SK-N-SH (cell line): ENCODE data around the gene DPH7. TPM values are rescaled to one million over a fixed set of nuclear protein-coding genes. Genes with fewer than 3 reads are reported as not detected.

Source experiments
- CTCF ChIA-PET: fragments of 300-600, 350-600 bp; formaldehyde crosslinking; extraction: SDS; loops from one replicate; lab custom pipeline; 2021; lab: Yijun Ruan, JAX
- POLR2A ChIA-PET: fragments of 350-600 bp; sonication (Branson Sonifier 250); formaldehyde crosslinking; extraction: SDS; loops from one replicate; lab custom pipeline; 2020; ENCODE audit warnings: antibody characterized with exemption, inconsistent platforms; lab: Yijun Ruan, JAX
- DNase-seq: peaks from one replicate; pipeline ENCODE4 v3.0.0; 2012
- H2AFZ ChIP-seq: fragments of 200-600 bp; sonication (generic); 2 replicates; pipeline ENCODE4 v1.8.1; 2016; ENCODE audit warnings: antibody characterized with exemption, mild to moderate bottlenecking, low read depth
- H3F3A ChIP-seq: fragments of 200-600 bp; sonication (generic); replicated peaks from 2 replicates; pipeline ENCODE3; 2016; ENCODE audit warnings: antibody characterized with exemption, mild to moderate bottlenecking; ENCODE audit not compliant: insufficient read depth
- H3K27ac ChIP-seq, 2 experiments: fragments of 200-500 bp in 1 of 2; fragments of 200-600 bp in 1 of 2; sonication (Bioruptor generic) in 1 of 2; sonication (generic), shearing (Covaris generic) in 1 of 2; 2 replicates each; pipeline versions ENCODE4 v1.5.1 to v1.6.1; 2014 to 2016; ENCODE audit warnings: low read depth in 2 of 2, inconsistent platforms in 1 of 2, low read length in 1 of 2, mild to moderate bottlenecking in 1 of 2, mixed read lengths in 1 of 2
- H3K27me3 ChIP-seq: fragments of 200-600 bp; sonication (generic), shearing (Covaris generic); 2 replicates; pipeline ENCODE4 v1.6.1; 2016; ENCODE audit warnings: mixed run types; ENCODE audit not compliant: insufficient read depth
- H3K36me3 ChIP-seq, 2 experiments: fragments of 200-500 bp in 1 of 2; fragments of 200-600 bp in 1 of 2; sonication (Bioruptor generic) in 1 of 2; sonication (generic) in 1 of 2; replicated peaks in 1 of 2; 2 replicates each; pipeline versions ENCODE3 to v1.5.1; 2014 to 2016; ENCODE audit warnings: low read length in 1 of 2, mild to moderate bottlenecking in 1 of 2; ENCODE audit not compliant: insufficient read depth in 2 of 2, control insufficient read depth in 1 of 2
- H3K4me1 ChIP-seq, 2 experiments: fragments of 200-500 bp in 1 of 2; fragments of 200-600 bp in 1 of 2; sonication (Bioruptor generic) in 1 of 2; sonication (generic), shearing (Covaris generic) in 1 of 2; 2 replicates each; pipeline versions ENCODE4 v1.5.1 to v1.6.1; 2014 to 2016; ENCODE audit warnings: low read depth in 1 of 2, low read length in 1 of 2, mixed run types in 1 of 2; ENCODE audit not compliant: insufficient read depth in 2 of 2, control insufficient read depth in 1 of 2
- H3K4me2 ChIP-seq: fragments of 200-600 bp; sonication (generic), shearing (Covaris generic); 2 replicates; pipeline ENCODE4 v1.6.1; 2017; ENCODE audit warnings: mixed run types
- H3K4me3 ChIP-seq, 2 experiments: fragments of 200-500 bp in 1 of 2; fragments of 200-600 bp in 1 of 2; sonication (Bioruptor generic) in 1 of 2; sonication (generic), shearing (Covaris generic) in 1 of 2; 2 replicates each; pipeline versions ENCODE4 v1.5.1 to v1.8.1; 2014 to 2016; ENCODE audit warnings: low read depth in 2 of 2, inconsistent platforms in 1 of 2, low read length in 1 of 2, mild to moderate bottlenecking in 1 of 2, mixed read lengths in 1 of 2, moderate library complexity in 1 of 2
- H3K79me2 ChIP-seq: fragments of 200-600 bp; sonication (generic); 2 replicates; pipeline ENCODE4 v1.8.1; 2017; ENCODE audit warnings: mild to moderate bottlenecking; ENCODE audit not compliant: insufficient read depth
- H3K9ac ChIP-seq: fragments of 200-600 bp; sonication (generic); 2 replicates; pipeline ENCODE4 v1.6.1; 2017; ENCODE audit warnings: mixed run types
- H3K9me2 ChIP-seq: fragments of 200-600 bp; sonication (generic); 2 replicates; pipeline ENCODE4 v1.6.1; 2017; ENCODE audit warnings: mixed run types
- H3K9me3 ChIP-seq: fragments of 200-600 bp; sonication (generic); 2 replicates; pipeline ENCODE4 v1.6.1; 2017; ENCODE audit warnings: mixed run types, mild to moderate bottlenecking, moderate library complexity
- H4K20me1 ChIP-seq: fragments of 200-600 bp; sonication (generic); 2 replicates; pipeline ENCODE4 v1.6.1; 2017; ENCODE audit warnings: mild to moderate bottlenecking, mixed run types; ENCODE audit not compliant: insufficient read depth
- CHD2 ChIP-seq: fragments of 150-350 bp; IDR thresholded peaks from 2 replicates; pipeline ENCODE4 v1.6.1; 2018; ENCODE audit warnings: low read length; ENCODE audit not compliant: partially characterized antibody
- ELF1 ChIP-seq: IDR thresholded peaks from 2 replicates; pipeline ENCODE4 v1.4.0; 2012
- FOSL2 ChIP-seq: IDR thresholded peaks from 2 replicates; pipeline ENCODE4 v1.4.0; 2012; ENCODE audit warnings: low read depth, mild to moderate bottlenecking, moderate library complexity, borderline replicate concordance
- FOXJ3 ChIP-seq: sonication (generic); formaldehyde crosslinking; IDR thresholded peaks from 2 replicates; pipeline ENCODE4 v1.5.1; 2020; ENCODE audit warnings: mild to moderate bottlenecking, missing genetic modification reagents
- FOXM1 ChIP-seq: IDR thresholded peaks from 2 replicates; pipeline ENCODE4 v1.4.0; 2012; ENCODE audit warnings: low read depth, mild to moderate bottlenecking
- MEF2A ChIP-seq: IDR thresholded peaks from 2 replicates; pipeline ENCODE4 v1.4.0; 2012; ENCODE audit warnings: low read depth, borderline replicate concordance
- NFIC ChIP-seq: IDR thresholded peaks from 2 replicates; pipeline ENCODE4 v1.4.0; 2012; ENCODE audit warnings: borderline replicate concordance
- NRF1 ChIP-seq: IDR thresholded peaks from 2 replicates; pipeline ENCODE4 v1.6.1; 2012; ENCODE audit warnings: low read depth, mild to moderate bottlenecking, low read length
- POLR2AphosphoS5 ChIP-seq: IDR thresholded peaks from 2 replicates; pipeline ENCODE4 v1.6.1; 2012; ENCODE audit warnings: low read depth, low read length
- RCOR1 ChIP-seq: fragments of 150-350 bp; IDR thresholded peaks from 2 replicates; pipeline ENCODE4 v1.6.1; 2017; ENCODE audit warnings: antibody characterized with exemption, low read length
- RFX5 ChIP-seq: IDR thresholded peaks from 2 replicates; pipeline ENCODE4 v1.6.1; 2012; ENCODE audit warnings: mild to moderate bottlenecking, improper control_type of control experiment, low read length
- RXRA ChIP-seq: IDR thresholded peaks from 2 replicates; pipeline ENCODE4 v1.4.0; 2012; ENCODE audit warnings: low read depth, mild to moderate bottlenecking, borderline replicate concordance
- SIN3A ChIP-seq: IDR thresholded peaks from 2 replicates; pipeline ENCODE4 v1.6.1; 2012; ENCODE audit warnings: low read depth, mild to moderate bottlenecking, low read length, moderate library complexity, borderline replicate concordance
- SMC3 ChIP-seq: IDR thresholded peaks from 2 replicates; pipeline ENCODE4 v1.6.1; 2012; ENCODE audit warnings: low read depth, low read length, improper control_type of control experiment
- TAF1 ChIP-seq: IDR thresholded peaks from 2 replicates; pipeline ENCODE4 v1.6.1; 2012; ENCODE audit warnings: low read depth, mild to moderate bottlenecking, low read length, moderate library complexity, borderline replicate concordance
- WGBS: methylation state at CpG from one replicate; pipeline ENCODE4 v1.1.6; 2017; ENCODE audit warnings: low lambda C conversion rate; 5-methylcytosine and 5-hydroxymethylcytosine counted together
- polyA plus RNA-seq, 3 experiments: library from polyadenylated mRNA; depleted of rRNA; stranded (reverse); fragments of >200 nt; gene quantifications; 2 replicates each; pipeline ENCODE4 v1.2.3, GENCODE V29; 2012
- TF ChIP-seq, protein P1 (sequence below): fragments of 200-600 bp; sonication (generic); IDR thresholded peaks from 2 replicates; pipeline ENCODE4 v1.6.1; 2017; ENCODE audit warnings: antibody characterized with exemption, mild to moderate bottlenecking, moderate library complexity
- TF ChIP-seq, protein P2 (sequence below): IDR thresholded peaks from 2 replicates; pipeline ENCODE4 v1.4.0; 2012; ENCODE audit warnings: low read depth, borderline replicate concordance
- TF ChIP-seq, protein P3 (sequence below): IDR thresholded peaks from 2 replicates; pipeline ENCODE4 v1.4.0; 2012; ENCODE audit warnings: low read depth, borderline replicate concordance

Gene DPH7
- polyA plus RNA-seq, 1 of the 3 experiments (the other 2 are of a cell fraction) = 59.9 TPM

DNA sequence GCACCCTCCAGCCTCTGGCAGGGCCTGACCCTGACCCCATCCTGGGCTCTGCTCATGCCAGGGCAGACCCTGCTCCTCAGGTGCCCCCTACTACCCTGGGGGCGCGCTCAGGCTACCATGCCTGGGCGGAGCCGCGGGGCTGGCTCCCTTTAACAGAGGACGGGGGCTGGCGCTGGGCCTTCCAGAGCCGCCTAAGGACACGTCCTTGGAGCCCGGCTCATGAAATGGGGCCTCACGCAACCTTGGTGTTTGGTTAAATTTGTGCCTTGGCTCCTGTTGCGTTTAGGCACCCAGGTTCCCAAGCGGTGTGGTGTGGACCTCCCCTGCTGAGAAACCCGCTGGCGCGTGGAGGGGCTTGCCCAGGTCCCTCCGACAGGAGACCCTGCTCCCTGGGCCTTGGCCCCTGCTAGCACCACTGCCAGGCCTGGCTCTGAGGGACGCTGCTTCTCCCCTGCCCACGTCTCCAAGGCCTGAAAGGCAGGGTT lies 36.7 kb upstream of the DPH7 start:
- TF ChIP-seq, protein P1, sequence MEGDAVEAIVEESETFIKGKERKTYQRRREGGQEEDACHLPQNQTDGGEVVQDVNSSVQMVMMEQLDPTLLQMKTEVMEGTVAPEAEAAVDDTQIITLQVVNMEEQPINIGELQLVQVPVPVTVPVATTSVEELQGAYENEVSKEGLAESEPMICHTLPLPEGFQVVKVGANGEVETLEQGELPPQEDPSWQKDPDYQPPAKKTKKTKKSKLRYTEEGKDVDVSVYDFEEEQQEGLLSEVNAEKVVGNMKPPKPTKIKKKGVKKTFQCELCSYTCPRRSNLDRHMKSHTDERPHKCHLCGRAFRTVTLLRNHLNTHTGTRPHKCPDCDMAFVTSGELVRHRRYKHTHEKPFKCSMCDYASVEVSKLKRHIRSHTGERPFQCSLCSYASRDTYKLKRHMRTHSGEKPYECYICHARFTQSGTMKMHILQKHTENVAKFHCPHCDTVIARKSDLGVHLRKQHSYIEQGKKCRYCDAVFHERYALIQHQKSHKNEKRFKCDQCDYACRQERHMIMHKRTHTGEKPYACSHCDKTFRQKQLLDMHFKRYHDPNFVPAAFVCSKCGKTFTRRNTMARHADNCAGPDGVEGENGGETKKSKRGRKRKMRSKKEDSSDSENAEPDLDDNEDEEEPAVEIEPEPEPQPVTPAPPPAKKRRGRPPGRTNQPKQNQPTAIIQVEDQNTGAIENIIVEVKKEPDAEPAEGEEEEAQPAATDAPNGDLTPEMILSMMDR = no peak
- TF ChIP-seq FOSL2 (no peak), TAF1 (no peak), RXRA (no peak), NFIC (no peak), RCOR1 (no peak), CHD2 (no peak), MEF2A (no peak), POLR2AphosphoS5 (no peak), FOXJ3 (CRISPR knock-in tag) (no peak), SIN3A (no peak), SMC3 (no peak), RFX5 (no peak), NRF1 (no peak), FOXM1 (no peak), ELF1 (no peak)
- TF ChIP-seq, protein P2, sequence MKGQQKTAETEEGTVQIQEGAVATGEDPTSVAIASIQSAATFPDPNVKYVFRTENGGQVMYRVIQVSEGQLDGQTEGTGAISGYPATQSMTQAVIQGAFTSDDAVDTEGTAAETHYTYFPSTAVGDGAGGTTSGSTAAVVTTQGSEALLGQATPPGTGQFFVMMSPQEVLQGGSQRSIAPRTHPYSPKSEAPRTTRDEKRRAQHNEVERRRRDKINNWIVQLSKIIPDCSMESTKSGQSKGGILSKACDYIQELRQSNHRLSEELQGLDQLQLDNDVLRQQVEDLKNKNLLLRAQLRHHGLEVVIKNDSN = no peak
- TF ChIP-seq, protein P3, sequence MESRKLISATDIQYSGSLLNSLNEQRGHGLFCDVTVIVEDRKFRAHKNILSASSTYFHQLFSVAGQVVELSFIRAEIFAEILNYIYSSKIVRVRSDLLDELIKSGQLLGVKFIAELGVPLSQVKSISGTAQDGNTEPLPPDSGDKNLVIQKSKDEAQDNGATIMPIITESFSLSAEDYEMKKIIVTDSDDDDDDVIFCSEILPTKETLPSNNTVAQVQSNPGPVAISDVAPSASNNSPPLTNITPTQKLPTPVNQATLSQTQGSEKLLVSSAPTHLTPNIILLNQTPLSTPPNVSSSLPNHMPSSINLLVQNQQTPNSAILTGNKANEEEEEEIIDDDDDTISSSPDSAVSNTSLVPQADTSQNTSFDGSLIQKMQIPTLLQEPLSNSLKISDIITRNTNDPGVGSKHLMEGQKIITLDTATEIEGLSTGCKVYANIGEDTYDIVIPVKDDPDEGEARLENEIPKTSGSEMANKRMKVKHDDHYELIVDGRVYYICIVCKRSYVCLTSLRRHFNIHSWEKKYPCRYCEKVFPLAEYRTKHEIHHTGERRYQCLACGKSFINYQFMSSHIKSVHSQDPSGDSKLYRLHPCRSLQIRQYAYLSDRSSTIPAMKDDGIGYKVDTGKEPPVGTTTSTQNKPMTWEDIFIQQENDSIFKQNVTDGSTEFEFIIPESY = no peak
- H3K9ac ChIP-seq = no peak overlapping the region
- peaks cover 2% of the 10 kb centered on the region for H4K20me1 ChIP-seq
- CTCF ChIA-PET = no interaction called here
- H3K27me3 ChIP-seq = no peaks in the 10 kb centered on the region
- no peak overlapping the region for H3K4me2 ChIP-seq
- POLR2A ChIA-PET = interaction anchor here (0.6 kb wide), 1 partner anchor 24 kb away, joined by 3 read pairs; no protein-coding TSS in a partner anchor
- peaks cover 3 to 24% of the 10 kb centered on the region in 2 experiments for H3K36me3 ChIP-seq
- H3F3A ChIP-seq = peaks cover 16% of the 10 kb centered on the region
- H3K4me1 ChIP-seq = peaks cover 18 to 25% of the 10 kb centered on the region in 2 experiments
- no peaks in the 10 kb centered on the region for H3K9me2 ChIP-seq
- H3K79me2 ChIP-seq = peaks cover 61% of the 10 kb centered on the region
- DNase-seq = no peak
- H3K4me3 ChIP-seq = no peak overlapping the region
- no peaks in the 10 kb centered on the region for H3K9me3 ChIP-seq
- WGBS = 99% methylated on average over 10 of the region's 19 CpGs
- H2AFZ ChIP-seq = no peak overlapping the region
- no peak overlapping the region; a peak in 1 of 4 replicates for H3K27ac ChIP-seq
